AG04450 (cell line): ENCODE measurements around the gene TEC. TPM values are rescaled to one million over a fixed set of nuclear protein-coding genes. Genes with fewer than 3 reads are reported as not detected.
"Not testable (repeated sequence)": the region's sequence is repeated elsewhere in the genome, so short reads cannot be mapped to it uniquely, and the experiment has no call there.

Experiments
- CTCF ChIA-PET: fragments of 300-600, 350-600 bp; formaldehyde crosslinking; extraction: SDS; loops from one replicate; lab custom pipeline; 2022; ENCODE audit warnings: antibody characterized with exemption, inconsistent platforms; lab: Charles Lee
- POLR2A ChIA-PET: fragments of 350-600 bp; formaldehyde crosslinking; extraction: SDS; loops from one replicate; lab custom pipeline; 2021; ENCODE audit warnings: antibody characterized with exemption, inconsistent platforms; lab: Yijun Ruan, JAX
- DNase-seq: peaks from one replicate; pipeline ENCODE4 v3.0.0-alpha.2; 2011; ENCODE audit warnings: low read depth, low spot score
- H3K27ac ChIP-seq: one replicate; pipeline ENCODE4 v1.5.1; 2012; ENCODE audit warnings: low read depth, low read length, control low read depth
- H3K27me3 ChIP-seq: one replicate; pipeline ENCODE4 v1.6.0; 2012; ENCODE audit warnings: low read length; ENCODE audit not compliant: control insufficient read depth, insufficient read depth
- H3K4me3 ChIP-seq: 2 replicates; pipeline ENCODE4 v1.5.1; 2011; ENCODE audit warnings: mild to moderate bottlenecking, low read depth, low read length, control low read depth
- H3K9me3 ChIP-seq: 2 replicates; pipeline ENCODE4 v1.5.1; 2012; ENCODE audit warnings: low read length; ENCODE audit not compliant: control insufficient read depth, insufficient read depth
- polyA plus RNA-seq: library from polyadenylated mRNA; depleted of rRNA; stranded (reverse); fragments of >200 nt; gene quantifications from 2 replicates; pipeline ENCODE4 v1.2.3, GENCODE V29; 2011
- TF ChIP-seq, protein P1 (sequence below): IDR thresholded peaks from 2 replicates; pipeline ENCODE4 v1.5.1; 2011; ENCODE audit warnings: low read depth, low read length, control low read depth, inconsistent platforms

The TEC gene
- polyA plus RNA-seq, 1 experiment: 0.21 TPM

DNA sequence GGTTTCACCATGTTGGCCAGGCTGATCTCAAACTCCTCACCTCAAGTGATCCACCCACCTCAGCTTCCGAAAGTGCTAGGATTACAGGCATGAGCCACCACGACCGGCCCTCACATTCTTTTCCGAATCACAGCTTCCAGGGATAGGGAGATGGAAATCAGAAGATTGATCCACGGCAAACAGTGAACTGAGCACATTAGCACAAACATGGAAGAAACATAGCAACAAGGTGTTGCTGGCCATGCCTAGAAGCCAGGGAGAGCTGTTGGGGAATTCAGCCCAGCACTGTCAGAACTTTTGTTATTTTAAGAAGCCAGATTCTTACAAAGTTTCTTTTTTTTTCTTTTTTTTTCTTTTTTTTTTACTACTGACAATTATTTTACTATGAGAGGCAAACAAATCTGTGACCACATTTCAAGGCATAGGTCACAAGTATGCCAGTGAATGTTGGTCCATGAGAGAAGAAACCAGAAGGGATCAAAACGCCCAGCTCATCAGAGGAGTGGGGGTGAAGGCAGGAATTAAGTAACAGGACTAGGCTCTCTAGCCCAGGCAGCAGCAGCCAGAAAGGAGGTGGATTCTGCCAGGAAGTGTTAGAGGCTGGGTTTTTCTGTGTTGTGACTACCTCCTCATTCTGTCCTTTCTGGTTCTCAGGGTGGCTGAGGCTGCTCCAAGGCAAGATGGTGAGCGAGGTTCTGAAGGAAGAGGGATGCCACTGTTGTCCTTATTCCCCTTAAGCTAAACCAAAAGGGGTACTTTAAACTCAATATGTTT, 44.1 kb downstream of the TEC start:
- peaks cover 6% of the 10 kb centered on the region for H3K27me3 ChIP-seq
- ChIA-PET CTCF (no interaction called here), POLR2A (no interaction called here)
- no peak overlapping the region for H3K4me3 ChIP-seq
- TF ChIP-seq, protein P1, sequence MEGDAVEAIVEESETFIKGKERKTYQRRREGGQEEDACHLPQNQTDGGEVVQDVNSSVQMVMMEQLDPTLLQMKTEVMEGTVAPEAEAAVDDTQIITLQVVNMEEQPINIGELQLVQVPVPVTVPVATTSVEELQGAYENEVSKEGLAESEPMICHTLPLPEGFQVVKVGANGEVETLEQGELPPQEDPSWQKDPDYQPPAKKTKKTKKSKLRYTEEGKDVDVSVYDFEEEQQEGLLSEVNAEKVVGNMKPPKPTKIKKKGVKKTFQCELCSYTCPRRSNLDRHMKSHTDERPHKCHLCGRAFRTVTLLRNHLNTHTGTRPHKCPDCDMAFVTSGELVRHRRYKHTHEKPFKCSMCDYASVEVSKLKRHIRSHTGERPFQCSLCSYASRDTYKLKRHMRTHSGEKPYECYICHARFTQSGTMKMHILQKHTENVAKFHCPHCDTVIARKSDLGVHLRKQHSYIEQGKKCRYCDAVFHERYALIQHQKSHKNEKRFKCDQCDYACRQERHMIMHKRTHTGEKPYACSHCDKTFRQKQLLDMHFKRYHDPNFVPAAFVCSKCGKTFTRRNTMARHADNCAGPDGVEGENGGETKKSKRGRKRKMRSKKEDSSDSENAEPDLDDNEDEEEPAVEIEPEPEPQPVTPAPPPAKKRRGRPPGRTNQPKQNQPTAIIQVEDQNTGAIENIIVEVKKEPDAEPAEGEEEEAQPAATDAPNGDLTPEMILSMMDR: no peak
- no peak for DNase-seq
- no peaks in the 10 kb centered on the region for H3K9me3 ChIP-seq
- no peak overlapping the region for H3K27ac ChIP-seq

DNA sequence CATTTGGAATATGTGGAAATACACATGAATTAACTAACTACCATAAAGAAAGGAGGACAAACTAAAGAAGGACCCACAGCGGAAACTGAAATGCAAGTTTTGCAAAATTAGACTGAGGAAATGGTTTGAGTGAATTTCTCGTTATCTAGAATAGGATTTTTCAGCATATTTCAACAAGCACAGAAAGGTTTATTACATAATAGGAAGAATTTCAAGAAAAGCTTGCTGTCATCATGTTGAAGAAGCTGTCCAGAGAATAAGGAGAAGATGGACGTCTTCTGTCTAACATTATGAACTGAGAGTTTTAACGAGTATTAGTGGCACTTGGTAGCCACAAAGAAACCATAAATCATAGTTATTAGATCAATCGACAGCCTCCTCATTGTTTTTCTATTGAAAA, 45.0 kb downstream of the TEC start:
- H3K4me3 ChIP-seq: no peak overlapping the region
- ChIA-PET POLR2A (no interaction called here), CTCF (no interaction called here)
- TF ChIP-seq, protein P1: no peak
- no peaks in the 10 kb centered on the region for H3K9me3 ChIP-seq
- no peak overlapping the region for H3K27ac ChIP-seq
- no peak for DNase-seq
- H3K27me3 ChIP-seq: peaks cover 6% of the 10 kb centered on the region

DNA sequence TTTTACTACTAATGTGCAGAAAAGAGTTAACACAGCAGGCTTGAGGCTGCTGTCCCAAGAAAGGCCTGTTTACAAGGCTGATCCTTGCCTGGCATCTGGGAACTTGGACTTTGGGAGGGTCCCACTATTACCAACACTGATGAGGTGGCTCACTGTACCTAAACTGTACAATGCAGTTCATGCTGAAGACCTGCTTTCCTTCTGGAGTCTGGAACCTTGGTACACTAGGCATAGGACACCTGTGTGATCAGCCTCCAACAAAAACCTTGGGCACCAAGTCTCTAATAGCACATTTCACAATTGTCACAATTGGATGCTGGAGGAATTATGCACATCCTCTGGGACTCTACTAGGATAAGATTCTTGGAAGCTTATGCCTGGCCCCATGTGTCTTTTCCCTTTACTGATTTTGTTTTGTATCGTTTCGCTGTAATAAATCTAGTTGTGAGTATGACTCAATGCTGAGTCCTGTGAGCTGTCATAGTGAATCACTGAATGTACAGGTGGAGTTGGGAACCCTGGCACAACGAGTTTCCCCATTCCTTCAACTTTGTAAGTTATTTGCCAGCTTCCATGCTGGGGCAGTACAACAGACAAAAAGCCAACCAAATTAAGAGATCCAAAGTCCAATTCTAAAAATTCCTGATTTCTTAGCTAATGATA, 45.9 kb downstream of the TEC start:
- Histone ChIP-seq H3K27me3 (peaks cover 6% of the 10 kb centered on the region), H3K27ac (no peak overlapping the region), H3K4me3 (no peak overlapping the region), H3K9me3 (no peaks in the 10 kb centered on the region)
- no peak for DNase-seq
- ChIA-PET POLR2A (no interaction called here), CTCF (no interaction called here)
- TF ChIP-seq, protein P1: no peak

GRCh38 chr4:48222491-48222890, 47.1 kb downstream of the TEC start:
- ChIA-PET POLR2A (no interaction called here), CTCF (no interaction called here)

GRCh38 chr4:48219430-48219829, 50.2 kb downstream of the TEC start:
- DNase-seq, H3K4me3 ChIP-seq, H3K27ac ChIP-seq, POLR2A ChIA-PET, H3K9me3 ChIP-seq, CTCF ChIA-PET, H3K27me3 ChIP-seq: not testable (repeated sequence)

More at GRCh38 chr4:48222491-48222890, 47.1 kb downstream of the TEC start:
- no peak overlapping the region for H3K4me3 ChIP-seq
- H3K27ac ChIP-seq: no peak overlapping the region
- peaks cover 6% of the 10 kb centered on the region for H3K27me3 ChIP-seq
- DNase-seq: no peak
- TF ChIP-seq, protein P1: no peak
- H3K9me3 ChIP-seq: no peaks in the 10 kb centered on the region
